ENCODE measurements around the gene SIM2. TPM values are rescaled to one million over a fixed set of nuclear protein-coding genes. Genes with fewer than 3 reads are reported as not detected.

The SIM2 gene
- total and polyA plus RNA-seq, 2 of the 13 experiments (the other 11 are each of a cell fraction or from before 2014, with no cell fraction given), result 0.36 to 0.53 TPM

DNA sequence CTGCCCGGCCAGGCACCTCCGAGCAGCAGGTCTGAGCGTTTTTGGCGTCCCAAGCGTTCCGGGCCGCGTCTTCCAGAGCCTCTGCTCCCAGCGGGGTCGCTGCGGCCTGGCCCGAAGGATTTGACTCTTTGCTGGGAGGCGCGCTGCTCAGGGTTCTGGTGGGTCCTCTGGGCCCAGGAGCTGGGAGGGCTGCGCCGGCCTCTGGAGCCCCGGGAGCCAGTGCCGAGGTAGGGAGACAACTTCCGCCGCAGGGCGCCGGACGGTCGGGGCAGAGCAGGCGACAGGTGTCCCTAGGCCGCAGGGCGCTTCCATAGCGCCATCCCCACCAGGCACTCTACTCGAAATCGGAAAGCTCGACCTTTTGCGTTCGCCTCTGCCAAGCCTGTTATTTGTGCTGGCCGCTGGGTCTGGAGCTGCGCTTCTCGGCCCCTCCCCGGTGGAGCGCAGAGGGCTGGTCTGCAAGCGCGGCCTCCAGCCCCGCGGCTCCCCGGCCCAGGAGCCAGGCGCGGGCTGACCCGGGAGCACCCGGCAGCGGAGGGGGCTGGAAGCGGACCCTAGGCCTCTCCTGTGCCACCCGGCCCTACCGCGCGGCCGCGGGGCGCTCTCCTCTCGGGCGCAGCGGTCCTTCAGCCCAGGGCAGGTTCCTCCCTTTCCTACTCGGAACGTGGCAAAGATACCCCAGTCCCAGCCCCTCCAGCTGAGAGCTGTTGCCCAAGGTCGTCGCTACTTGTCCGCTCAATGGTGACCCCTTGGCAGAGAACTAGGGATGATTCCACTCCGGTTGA, 2.2 kb downstream of the SIM2 start:
- Histone ChIP-seq H3K27me3 (ENCODE audit: control insufficient read depth in 1 of 2, insufficient read depth in 2 of 2, low read length in 2 of 2) (peaks cover 7 to 77% of the 10 kb centered on the region in 2 experiments), H3K4me3 (replicated peaks in 1 of 3; ENCODE audit: insufficient read depth in 1 of 3, low read depth in 2 of 3, low read length in 3 of 3) (peak overlapping the region; percentile 40 to 61 (median 52); a peak in 5 of 6 replicates), H3K4me2 (ENCODE audit: low read depth, low read length) (peak overlapping the region; percentile 92), H3K79me2 (ENCODE audit: insufficient read depth, low read length) (no peaks in the 10 kb centered on the region), H3K27ac (ENCODE audit: extremely low read length, insufficient read depth, low read length) (no peak overlapping the region), H2AFZ (ENCODE audit: low read length) (no peak overlapping the region), H3K9me3 (ENCODE audit: low read length) (no peaks in the 10 kb centered on the region), H3K36me3 (replicated peaks in 1 of 2; ENCODE audit: control insufficient read depth in 1 of 2, insufficient read depth in 2 of 2, low read length in 2 of 2) (no peaks in the 10 kb centered on the region), H3K9ac (ENCODE audit: insufficient read depth, low read depth, low read length) (0 out of 2 replicates have a peak overlapping the region, but pooled peaks have one; percentile 17), H3K4me1 (ENCODE audit: insufficient read depth, low read length) (peaks cover 10% of the 10 kb centered on the region), H4K20me1 (ENCODE audit: insufficient read depth, low read length) (no peaks in the 10 kb centered on the region)
- intact Hi-C loops (cut with micrococcal nuclease; ENCODE audit: unreplicated experiment) (no loop called here), in situ Hi-C loops (cut with HindIII; ENCODE audit: extremely low pct_ligation_motif_present, low pct_unique_long_range_greater_than_20kb) (no loop called here)
- ChIA-PET POLR2A (no interaction called here), CTCF (ENCODE audit: low intra/inter-chr PET ratio, low total read pairs) (no interaction called here)
- no peak for FAIRE-seq
- DNase-seq (ENCODE audit: low spot score), result no peak
- WGBS (ENCODE audit: low lambda C conversion rate), result 60% methylated on average over 27 of the region's 65 CpGs
- no TSS peak for BruUV-seq (replicated peaks)
- ATAC-seq, result peak; percentile 58
- TF ChIP-seq ZFY (CRISPR knock-in tag; IDR thresholded peaks at IDR 0.05) (peak; percentile 81), PAX8 (CRISPR knock-in tag; IDR thresholded peaks at IDR 0.05; ENCODE audit: borderline replicate concordance) (no peak), TSC22D2 (CRISPR knock-in tag; IDR thresholded peaks at IDR 0.05; ENCODE audit: borderline replicate concordance) (no peak), GABPB1 (CRISPR knock-in tag; IDR thresholded peaks at IDR 0.05) (peak; percentile 53; the same call in 1 of the 2 replicates), POLR2A (IDR thresholded peaks at IDR 0.05; ENCODE audit: insufficient read depth in 1 of 2, low read depth in 2 of 2, low read length in 2 of 2) (no peak), KLF12 (CRISPR knock-in tag; IDR thresholded peaks at IDR 0.05; ENCODE audit: borderline replicate concordance) (no peak), NCOA1 (CRISPR knock-in tag; IDR thresholded peaks at IDR 0.05) (no peak), ZNF562 (CRISPR knock-in tag; IDR thresholded peaks at IDR 0.05; ENCODE audit: borderline replicate concordance) (no peak), FIP1L1 (IDR thresholded peaks at IDR 0.05; ENCODE audit: borderline replicate concordance, insufficient read depth, low read depth, low read length) (no peak), SMAD3 (CRISPR knock-in tag; IDR thresholded peaks at IDR 0.05) (no peak), ZNF350 (CRISPR knock-in tag; IDR thresholded peaks at IDR 0.05; ENCODE audit: borderline replicate concordance, low read depth) (no peak), KDM6A (CRISPR knock-in tag; IDR thresholded peaks at IDR 0.05; ENCODE audit: low read depth) (no peak), NCOA5 (CRISPR knock-in tag; IDR thresholded peaks at IDR 0.05) (no peak), ZNF367 (CRISPR knock-in tag; IDR thresholded peaks at IDR 0.05; ENCODE audit: borderline replicate concordance) (no peak), NCOA2 (CRISPR knock-in tag; IDR thresholded peaks at IDR 0.05) (no peak), MATR3 (CRISPR knock-in tag; IDR thresholded peaks at IDR 0.05) (no peak), HNRNPH1 (optimal IDR thresholded peaks at IDR 0.05; ENCODE audit: low read depth, low read length) (no peak), GTF2F1 (IDR thresholded peaks at IDR 0.05; ENCODE audit: low read length) (no peak), NR2C2 (CRISPR knock-in tag; IDR thresholded peaks at IDR 0.05; ENCODE audit: borderline replicate concordance) (no peak)
- TF ChIP-seq, protein P1, sequence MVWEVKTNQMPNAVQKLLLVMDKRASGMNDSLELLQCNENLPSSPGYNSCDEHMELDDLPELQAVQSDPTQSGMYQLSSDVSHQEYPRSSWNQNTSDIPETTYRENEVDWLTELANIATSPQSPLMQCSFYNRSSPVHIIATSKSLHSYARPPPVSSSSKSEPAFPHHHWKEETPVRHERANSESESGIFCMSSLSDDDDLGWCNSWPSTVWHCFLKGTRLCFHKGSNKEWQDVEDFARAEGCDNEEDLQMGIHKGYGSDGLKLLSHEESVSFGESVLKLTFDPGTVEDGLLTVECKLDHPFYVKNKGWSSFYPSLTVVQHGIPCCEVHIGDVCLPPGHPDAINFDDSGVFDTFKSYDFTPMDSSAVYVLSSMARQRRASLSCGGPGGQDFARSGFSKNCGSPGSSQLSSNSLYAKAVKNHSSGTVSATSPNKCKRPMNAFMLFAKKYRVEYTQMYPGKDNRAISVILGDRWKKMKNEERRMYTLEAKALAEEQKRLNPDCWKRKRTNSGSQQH (CRISPR knock-in tag; IDR thresholded peaks at IDR 0.05; ENCODE audit: low read depth), result no peak
- TF ChIP-seq, protein P2, sequence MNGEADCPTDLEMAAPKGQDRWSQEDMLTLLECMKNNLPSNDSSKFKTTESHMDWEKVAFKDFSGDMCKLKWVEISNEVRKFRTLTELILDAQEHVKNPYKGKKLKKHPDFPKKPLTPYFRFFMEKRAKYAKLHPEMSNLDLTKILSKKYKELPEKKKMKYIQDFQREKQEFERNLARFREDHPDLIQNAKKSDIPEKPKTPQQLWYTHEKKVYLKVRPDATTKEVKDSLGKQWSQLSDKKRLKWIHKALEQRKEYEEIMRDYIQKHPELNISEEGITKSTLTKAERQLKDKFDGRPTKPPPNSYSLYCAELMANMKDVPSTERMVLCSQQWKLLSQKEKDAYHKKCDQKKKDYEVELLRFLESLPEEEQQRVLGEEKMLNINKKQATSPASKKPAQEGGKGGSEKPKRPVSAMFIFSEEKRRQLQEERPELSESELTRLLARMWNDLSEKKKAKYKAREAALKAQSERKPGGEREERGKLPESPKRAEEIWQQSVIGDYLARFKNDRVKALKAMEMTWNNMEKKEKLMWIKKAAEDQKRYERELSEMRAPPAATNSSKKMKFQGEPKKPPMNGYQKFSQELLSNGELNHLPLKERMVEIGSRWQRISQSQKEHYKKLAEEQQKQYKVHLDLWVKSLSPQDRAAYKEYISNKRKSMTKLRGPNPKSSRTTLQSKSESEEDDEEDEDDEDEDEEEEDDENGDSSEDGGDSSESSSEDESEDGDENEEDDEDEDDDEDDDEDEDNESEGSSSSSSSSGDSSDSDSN (CRISPR knock-in tag; IDR thresholded peaks at IDR 0.05), result peak; percentile 94
- TF ChIP-seq, protein P3, sequence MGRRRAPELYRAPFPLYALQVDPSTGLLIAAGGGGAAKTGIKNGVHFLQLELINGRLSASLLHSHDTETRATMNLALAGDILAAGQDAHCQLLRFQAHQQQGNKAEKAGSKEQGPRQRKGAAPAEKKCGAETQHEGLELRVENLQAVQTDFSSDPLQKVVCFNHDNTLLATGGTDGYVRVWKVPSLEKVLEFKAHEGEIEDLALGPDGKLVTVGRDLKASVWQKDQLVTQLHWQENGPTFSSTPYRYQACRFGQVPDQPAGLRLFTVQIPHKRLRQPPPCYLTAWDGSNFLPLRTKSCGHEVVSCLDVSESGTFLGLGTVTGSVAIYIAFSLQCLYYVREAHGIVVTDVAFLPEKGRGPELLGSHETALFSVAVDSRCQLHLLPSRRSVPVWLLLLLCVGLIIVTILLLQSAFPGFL (CRISPR knock-in tag; IDR thresholded peaks at IDR 0.05), result no peak

Data from HepG2 (cell line).